ENCODE measurements around the gene ATF3.

Gene ATF3

GRCh38 chr1:212605441-212606394 lies 2.8 kb upstream of the ATF3 start:
- H3K4me3 ChIP-seq (ENCODE audit: low read depth, low read length): no peak overlapping the region
- H3K27ac ChIP-seq (ENCODE audit: extremely low read depth, low read depth, low read length): peak overlapping the region; percentile 50; the same call in 1 of the 2 replicates
- CTCF ChIA-PET: interaction anchor here (1.0 to 2.7 kb wide), 4 partner anchors 9 to 144 kb away, joined by 3 to 8 read pairs (median 6); no protein-coding TSS in a partner anchor
- peaks cover 14% of the 10 kb centered on the region for H3K4me1 ChIP-seq (ENCODE audit: control insufficient read depth, insufficient read depth, low read length)
- POLR2A ChIA-PET: no interaction called here
- no peaks in the 10 kb centered on the region for H3K36me3 ChIP-seq (ENCODE audit: control insufficient read depth in 2 of 2, insufficient read depth in 1 of 2, low read length in 2 of 2)
- H3K9me3 ChIP-seq (ENCODE audit: control insufficient read depth, insufficient read depth, low read depth, low read length): no peaks in the 10 kb centered on the region
- TF ChIP-seq ZBTB48 (tag by site-specific recombination; IDR thresholded peaks at IDR 0.05): 0 out of 2 replicates have a peak, but pooled peaks have one; percentile 27
- 0 out of 2 replicates have a peak, but pooled peaks have one; percentile 0 for TF ChIP-seq WT1 (tag by site-specific recombination; IDR thresholded peaks at IDR 0.05)
- peak; percentile 57 for TF ChIP-seq ZBTB17 (tag by site-specific recombination; IDR thresholded peaks at IDR 0.05)
- TF ChIP-seq ZNF777 (tag by site-specific recombination; IDR thresholded peaks at IDR 0.05; ENCODE audit: borderline replicate concordance): no peak
- 0 out of 2 replicates have a peak, but pooled peaks have one; percentile 58 for TF ChIP-seq ZFP69B (tag by site-specific recombination; IDR thresholded peaks at IDR 0.05)
- TF ChIP-seq TRIM28 (IDR thresholded peaks at IDR 0.05; ENCODE audit: borderline replicate concordance, low read length): peak; percentile 91
- TF ChIP-seq ZNF580 (tag by site-specific recombination; IDR thresholded peaks at IDR 0.05): peak; percentile 67; the same call in 1 of the 2 replicates
- TF ChIP-seq, protein P1, sequence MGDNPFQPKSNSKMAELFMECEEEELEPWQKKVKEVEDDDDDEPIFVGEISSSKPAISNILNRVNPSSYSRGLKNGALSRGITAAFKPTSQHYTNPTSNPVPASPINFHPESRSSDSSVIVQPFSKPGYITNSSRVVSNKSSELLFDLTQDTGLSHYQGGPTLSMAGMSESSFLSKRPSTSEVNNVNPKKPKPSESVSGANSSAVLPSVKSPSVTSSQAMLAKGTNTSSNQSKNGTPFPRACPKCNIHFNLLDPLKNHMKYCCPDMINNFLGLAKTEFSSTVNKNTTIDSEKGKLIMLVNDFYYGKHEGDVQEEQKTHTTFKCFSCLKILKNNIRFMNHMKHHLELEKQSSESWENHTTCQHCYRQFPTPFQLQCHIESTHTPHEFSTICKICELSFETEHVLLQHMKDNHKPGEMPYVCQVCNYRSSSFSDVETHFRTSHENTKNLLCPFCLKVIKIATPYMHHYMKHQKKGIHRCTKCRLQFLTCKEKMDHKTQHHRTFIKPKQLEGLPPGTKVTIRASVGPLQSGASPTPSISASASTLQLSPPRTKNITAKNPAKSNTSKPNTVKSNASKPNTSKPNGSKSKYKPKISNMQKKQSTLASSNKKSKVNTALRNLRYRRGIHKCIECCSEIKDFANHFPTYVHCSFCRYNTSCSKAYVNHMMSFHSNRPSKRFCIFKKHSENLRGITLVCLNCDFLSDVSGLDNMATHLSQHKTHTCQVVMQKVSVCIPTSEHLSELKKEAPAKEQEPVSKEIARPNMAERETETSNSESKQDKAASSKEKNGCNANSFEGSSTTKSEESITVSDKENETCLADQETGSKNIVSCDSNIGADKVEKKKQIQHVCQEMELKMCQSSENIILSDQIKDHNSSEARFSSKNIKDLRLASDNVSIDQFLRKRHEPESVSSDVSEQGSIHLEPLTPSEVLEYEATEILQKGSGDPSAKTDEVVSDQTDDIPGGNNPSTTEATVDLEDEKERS (tag by site-specific recombination; IDR thresholded peaks at IDR 0.05): no peak
- TF ChIP-seq ZNF639 (tag by site-specific recombination; IDR thresholded peaks at IDR 0.05): 0 out of 2 replicates have a peak, but pooled peaks have one; percentile 12
- TF ChIP-seq, protein P2, sequence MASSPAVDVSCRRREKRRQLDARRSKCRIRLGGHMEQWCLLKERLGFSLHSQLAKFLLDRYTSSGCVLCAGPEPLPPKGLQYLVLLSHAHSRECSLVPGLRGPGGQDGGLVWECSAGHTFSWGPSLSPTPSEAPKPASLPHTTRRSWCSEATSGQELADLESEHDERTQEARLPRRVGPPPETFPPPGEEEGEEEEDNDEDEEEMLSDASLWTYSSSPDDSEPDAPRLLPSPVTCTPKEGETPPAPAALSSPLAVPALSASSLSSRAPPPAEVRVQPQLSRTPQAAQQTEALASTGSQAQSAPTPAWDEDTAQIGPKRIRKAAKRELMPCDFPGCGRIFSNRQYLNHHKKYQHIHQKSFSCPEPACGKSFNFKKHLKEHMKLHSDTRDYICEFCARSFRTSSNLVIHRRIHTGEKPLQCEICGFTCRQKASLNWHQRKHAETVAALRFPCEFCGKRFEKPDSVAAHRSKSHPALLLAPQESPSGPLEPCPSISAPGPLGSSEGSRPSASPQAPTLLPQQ (tag by site-specific recombination; IDR thresholded peaks at IDR 0.05): peak; percentile 70; the same call in 1 of the 2 replicates
- no peak for TF ChIP-seq ZNF174 (tag by site-specific recombination; IDR thresholded peaks at IDR 0.05)
- TF ChIP-seq ZNF521 (tag by site-specific recombination; IDR thresholded peaks at IDR 0.05): no peak
- TF ChIP-seq ZEB2 (tag by site-specific recombination; IDR thresholded peaks at IDR 0.05): 0 out of 2 replicates have a peak, but pooled peaks have one; percentile 30
- TF ChIP-seq ZNF121 (tag by site-specific recombination; IDR thresholded peaks at IDR 0.05): no peak
- TF ChIP-seq ZNF76 (tag by site-specific recombination; IDR thresholded peaks at IDR 0.05; ENCODE audit: borderline replicate concordance, low read depth): peak; percentile 45; the same call in 1 of the 2 replicates
- TF ChIP-seq FEZF1 (tag by site-specific recombination; IDR thresholded peaks at IDR 0.05): peak; percentile 96
- no peak for TF ChIP-seq HOXD13 (CRISPR knock-in tag; IDR thresholded peaks at IDR 0.05; ENCODE audit: borderline replicate concordance)
- TF ChIP-seq PRDM1 (tag by site-specific recombination; IDR thresholded peaks at IDR 0.05): peak; percentile 73
- TF ChIP-seq ZBTB21 (tag by site-specific recombination; IDR thresholded peaks at IDR 0.05): no peak
- peak; percentile 39; the same call in 1 of the 2 replicates for TF ChIP-seq SP7 (tag by site-specific recombination; IDR thresholded peaks at IDR 0.05)
- peak; percentile 94 for TF ChIP-seq PRDM10 (tag by site-specific recombination; IDR thresholded peaks at IDR 0.05)
- TF ChIP-seq ZBTB8A (tag by site-specific recombination; IDR thresholded peaks at IDR 0.05): 0 out of 2 replicates have a peak, but pooled peaks have one; percentile 11
- TF ChIP-seq ZBTB20 (tag by site-specific recombination; IDR thresholded peaks at IDR 0.05): peak; percentile 52
- TF ChIP-seq ZNF221 (tag by site-specific recombination; IDR thresholded peaks at IDR 0.05; ENCODE audit: borderline replicate concordance): no peak
- TF ChIP-seq ZNF629 (tag by site-specific recombination; IDR thresholded peaks at IDR 0.05): peak; percentile 32; the same call in 1 of the 2 replicates

All from HEK293 (cell line).